ENCODE results near the gene FHL1.

FHL1 gene

GRCh38 chrX:136190038-136190713 lies 42.8 kb downstream of the FHL1 start:
- no peak overlapping the region for H3K4me3 ChIP-seq (ENCODE audit: low read length in 2 of 2)
- H2BK120ac ChIP-seq (ENCODE audit: low read depth, low read length) = no peak overlapping the region
- WGBS, 2 donors (ENCODE audit: extremely low coverage in 2 of 2, insufficient read length in 2 of 2, insufficient replicate concordance in 1 of 2) = no CpG with 5 or more reads among the region's 10 CpGs
- no peaks in the 10 kb centered on the region for H3K27me3 ChIP-seq (ENCODE audit: control insufficient read depth in 3 of 3, insufficient read depth in 3 of 3, low read depth in 1 of 3, low read length in 3 of 3)
- no peak overlapping the region for H2BK12ac ChIP-seq (ENCODE audit: low read length)
- H3K9ac ChIP-seq (ENCODE audit: low read depth, low read length, poor library complexity) = no peak overlapping the region
- H2BK5ac ChIP-seq (ENCODE audit: low read length) = no peak overlapping the region
- H3K36me3 ChIP-seq (replicated peaks in 1 of 2; ENCODE audit: control insufficient read depth in 2 of 2, insufficient read depth in 2 of 2, low read length in 2 of 2) = no peaks in the 10 kb centered on the region
- H3K18ac ChIP-seq (ENCODE audit: low read length) = no peak overlapping the region
- no peak overlapping the region for H3K27ac ChIP-seq (replicated peaks; ENCODE audit: low read length)
- H3K4me2 ChIP-seq (ENCODE audit: insufficient read depth, low read length, poor library complexity, severe bottlenecking) = no peak overlapping the region
- no peak overlapping the region for H4K8ac ChIP-seq (ENCODE audit: low read depth, low read length)
- no peak overlapping the region for H2AK5ac ChIP-seq (ENCODE audit: low read depth, low read length)
- H4K91ac ChIP-seq (ENCODE audit: low read depth, low read length, poor library complexity) = no peak overlapping the region
- no peaks in the 10 kb centered on the region for H3K79me1 ChIP-seq (ENCODE audit: low read depth, low read length)
- H2BK15ac ChIP-seq (ENCODE audit: low read length) = no peak overlapping the region
- no peaks in the 10 kb centered on the region for H3K9me3 ChIP-seq (replicated peaks in 1 of 2; ENCODE audit: control insufficient read depth in 2 of 2, insufficient read depth in 1 of 2, low read depth in 1 of 2, low read length in 2 of 2)
- H2AFZ ChIP-seq (ENCODE audit: low read length) = no peak overlapping the region
- no peak overlapping the region for H3K4ac ChIP-seq (ENCODE audit: low read length)
- no peaks in the 10 kb centered on the region for H3K4me1 ChIP-seq (ENCODE audit: control insufficient read depth in 2 of 2, insufficient read depth in 1 of 2, low read depth in 1 of 2, low read length in 2 of 2)
- no peak overlapping the region for H3K14ac ChIP-seq (ENCODE audit: low read length)
- H3K23ac ChIP-seq (ENCODE audit: low read depth, low read length, poor library complexity) = no peak overlapping the region
- no peak for DNase-seq (ENCODE audit: low spot score)

GRCh38 chrX:136191171-136191570 lies 43.8 kb downstream of the FHL1 start:
- H3K23ac ChIP-seq (ENCODE audit: low read depth, low read length, poor library complexity) = no peak overlapping the region

GRCh38 chrX:136192135-136192534 lies 44.8 kb downstream of the FHL1 start:
- Histone ChIP-seq H3K36me3 (replicated peaks in 1 of 2; ENCODE audit: control insufficient read depth in 2 of 2, insufficient read depth in 2 of 2, low read length in 2 of 2) (no peaks in the 10 kb centered on the region), H4K91ac (ENCODE audit: low read depth, low read length, poor library complexity) (no peak overlapping the region), H3K4me3 (ENCODE audit: low read length in 2 of 2) (no peak overlapping the region), H3K9me3 (replicated peaks in 1 of 2; ENCODE audit: control insufficient read depth in 2 of 2, insufficient read depth in 1 of 2, low read depth in 1 of 2, low read length in 2 of 2) (no peaks in the 10 kb centered on the region), H3K4ac (ENCODE audit: low read length) (no peak overlapping the region), H3K18ac (ENCODE audit: low read length) (no peak overlapping the region), H2BK120ac (ENCODE audit: low read depth, low read length) (no peak overlapping the region), H3K9ac (ENCODE audit: low read depth, low read length, poor library complexity) (no peak overlapping the region), H3K4me1 (ENCODE audit: control insufficient read depth in 2 of 2, insufficient read depth in 1 of 2, low read depth in 1 of 2, low read length in 2 of 2) (no peaks in the 10 kb centered on the region), H2AK5ac (ENCODE audit: low read depth, low read length) (no peak overlapping the region), H3K79me1 (ENCODE audit: low read depth, low read length) (peaks cover 2% of the 10 kb centered on the region), H3K14ac (ENCODE audit: low read length) (no peak overlapping the region), H3K4me2 (ENCODE audit: insufficient read depth, low read length, poor library complexity, severe bottlenecking) (no peak overlapping the region), H3K27ac (replicated peaks; ENCODE audit: low read length) (no peak overlapping the region), H2AFZ (ENCODE audit: low read length) (no peak overlapping the region), H2BK12ac (ENCODE audit: low read length) (no peak overlapping the region), H4K8ac (ENCODE audit: low read depth, low read length) (no peak overlapping the region), H3K23ac (ENCODE audit: low read depth, low read length, poor library complexity) (no peak overlapping the region), H3K27me3 (ENCODE audit: control insufficient read depth in 3 of 3, insufficient read depth in 3 of 3, low read depth in 1 of 3, low read length in 3 of 3) (no peaks in the 10 kb centered on the region), H2BK5ac (ENCODE audit: low read length) (no peak overlapping the region), H2BK15ac (ENCODE audit: low read length) (no peak overlapping the region)
- no CpG with 5 or more reads among the region's 2 CpGs for WGBS, 2 donors (ENCODE audit: extremely low coverage in 2 of 2, insufficient read length in 2 of 2, insufficient replicate concordance in 1 of 2)
- no peak for DNase-seq (ENCODE audit: low spot score)

More at GRCh38 chrX:136191171-136191570, 43.8 kb downstream of the FHL1 start:
- H2AFZ ChIP-seq (ENCODE audit: low read length) = no peak overlapping the region
- H2BK120ac ChIP-seq (ENCODE audit: low read depth, low read length) = no peak overlapping the region
- H4K91ac ChIP-seq (ENCODE audit: low read depth, low read length, poor library complexity) = no peak overlapping the region
- H3K18ac ChIP-seq (ENCODE audit: low read length) = no peak overlapping the region
- no peak overlapping the region for H3K4me3 ChIP-seq (ENCODE audit: low read length in 2 of 2)
- DNase-seq (ENCODE audit: low spot score) = no peak
- no peak overlapping the region for H3K27ac ChIP-seq (replicated peaks; ENCODE audit: low read length)
- H3K27me3 ChIP-seq (ENCODE audit: control insufficient read depth in 3 of 3, insufficient read depth in 3 of 3, low read depth in 1 of 3, low read length in 3 of 3) = no peaks in the 10 kb centered on the region
- no peak overlapping the region for H2BK12ac ChIP-seq (ENCODE audit: low read length)
- H3K36me3 ChIP-seq (replicated peaks in 1 of 2; ENCODE audit: control insufficient read depth in 2 of 2, insufficient read depth in 2 of 2, low read length in 2 of 2) = no peaks in the 10 kb centered on the region
- H3K4me2 ChIP-seq (ENCODE audit: insufficient read depth, low read length, poor library complexity, severe bottlenecking) = no peak overlapping the region
- H3K14ac ChIP-seq (ENCODE audit: low read length) = no peak overlapping the region
- peaks cover 2% of the 10 kb centered on the region for H3K79me1 ChIP-seq (ENCODE audit: low read depth, low read length)
- no peak overlapping the region for H3K9ac ChIP-seq (ENCODE audit: low read depth, low read length, poor library complexity)
- no peak overlapping the region for H2BK15ac ChIP-seq (ENCODE audit: low read length)
- H2BK5ac ChIP-seq (ENCODE audit: low read length) = no peak overlapping the region
- no peaks in the 10 kb centered on the region for H3K9me3 ChIP-seq (replicated peaks in 1 of 2; ENCODE audit: control insufficient read depth in 2 of 2, insufficient read depth in 1 of 2, low read depth in 1 of 2, low read length in 2 of 2)
- H3K4ac ChIP-seq (ENCODE audit: low read length) = no peak overlapping the region
- no peaks in the 10 kb centered on the region for H3K4me1 ChIP-seq (ENCODE audit: control insufficient read depth in 2 of 2, insufficient read depth in 1 of 2, low read depth in 1 of 2, low read length in 2 of 2)
- no CpG with 5 or more reads among the region's 6 CpGs for WGBS, 2 donors (ENCODE audit: extremely low coverage in 2 of 2, insufficient read length in 2 of 2, insufficient replicate concordance in 1 of 2)
- H4K8ac ChIP-seq (ENCODE audit: low read depth, low read length) = no peak overlapping the region
- no peak overlapping the region for H2AK5ac ChIP-seq (ENCODE audit: low read depth, low read length)

GRCh38 chrX:136192839-136193414 lies 45.6 kb downstream of the FHL1 start:
- Histone ChIP-seq H2BK12ac (ENCODE audit: low read length) (no peak overlapping the region), H2AK5ac (ENCODE audit: low read depth, low read length) (no peak overlapping the region), H3K4ac (ENCODE audit: low read length) (no peak overlapping the region), H3K79me1 (ENCODE audit: low read depth, low read length) (peaks cover 2% of the 10 kb centered on the region), H3K4me3 (ENCODE audit: low read length in 2 of 2) (no peak overlapping the region), H4K91ac (ENCODE audit: low read depth, low read length, poor library complexity) (no peak overlapping the region), H3K18ac (ENCODE audit: low read length) (no peak overlapping the region), H3K4me1 (ENCODE audit: control insufficient read depth in 2 of 2, insufficient read depth in 1 of 2, low read depth in 1 of 2, low read length in 2 of 2) (no peaks in the 10 kb centered on the region), H3K23ac (ENCODE audit: low read depth, low read length, poor library complexity) (no peak overlapping the region), H2BK5ac (ENCODE audit: low read length) (no peak overlapping the region), H3K9ac (ENCODE audit: low read depth, low read length, poor library complexity) (no peak overlapping the region), H3K27ac (replicated peaks; ENCODE audit: low read length) (no peak overlapping the region), H3K27me3 (ENCODE audit: control insufficient read depth in 3 of 3, insufficient read depth in 3 of 3, low read depth in 1 of 3, low read length in 3 of 3) (no peaks in the 10 kb centered on the region), H4K8ac (ENCODE audit: low read depth, low read length) (no peak overlapping the region), H3K14ac (ENCODE audit: low read length) (no peak overlapping the region), H3K36me3 (replicated peaks in 1 of 2; ENCODE audit: control insufficient read depth in 2 of 2, insufficient read depth in 2 of 2, low read length in 2 of 2) (no peaks in the 10 kb centered on the region), H2BK15ac (ENCODE audit: low read length) (no peak overlapping the region), H3K4me2 (ENCODE audit: insufficient read depth, low read length, poor library complexity, severe bottlenecking) (no peak overlapping the region), H2AFZ (ENCODE audit: low read length) (no peak overlapping the region), H2BK120ac (ENCODE audit: low read depth, low read length) (no peak overlapping the region), H3K9me3 (replicated peaks in 1 of 2; ENCODE audit: control insufficient read depth in 2 of 2, insufficient read depth in 1 of 2, low read depth in 1 of 2, low read length in 2 of 2) (no peaks in the 10 kb centered on the region)
- WGBS, 2 donors (ENCODE audit: extremely low coverage in 2 of 2, insufficient read length in 2 of 2, insufficient replicate concordance in 1 of 2) = no CpG with 5 or more reads among the region's 3 CpGs
- DNase-seq (ENCODE audit: low spot score) = no peak
